GM12873 (cell line): Measurements from ENCODE around the gene ARHGAP23.

ENCODE experiments used
- CTCF ChIP-seq: IDR thresholded peaks from 2 replicates; pipeline ENCODE4 v1.5.1; 2012; ENCODE audit warnings: low read depth, mild to moderate bottlenecking, moderate library complexity, low read length, control low read depth; ENCODE audit not compliant: insufficient read depth; ENCODE audit errors: missing control alignments

The ARHGAP23 gene

GRCh38 chr17:38546396-38546795, 118.1 kb downstream of the ARHGAP23 start:
- no peak for TF ChIP-seq CTCF

- no peak for TF ChIP-seq CTCF
Measured at GRCh38 chr17:38547444-38547843, 119.2 kb downstream of the ARHGAP23 start.

GRCh38 chr17:38549285-38549684, 121.0 kb downstream of the ARHGAP23 start:
- TF ChIP-seq CTCF: no peak

GRCh38 chr17:38550661-38551060, 122.4 kb downstream of the ARHGAP23 start:
- no peak for TF ChIP-seq CTCF

GRCh38 chr17:38551121-38551520, 122.9 kb downstream of the ARHGAP23 start:
- TF ChIP-seq CTCF: no peak

- TF ChIP-seq CTCF: no peak
Measured at GRCh38 chr17:38552343-38552742, 124.1 kb downstream of the ARHGAP23 start.

GRCh38 chr17:38554430-38555350, 126.4 kb downstream of the ARHGAP23 start:
- no peak for TF ChIP-seq CTCF
